ENCODE measurements around the gene UTP14A. TPM values are rescaled to one million over a fixed set of nuclear protein-coding genes. Genes with fewer than 3 reads are reported as not detected.

UTP14A gene
- total RNA-seq, 1 experiment from 2014 or later, result 43.1 TPM

- CTCF ChIA-PET, result no interaction called here
- intact Hi-C loops (cut with micrococcal nuclease; ENCODE audit: unreplicated experiment), result loop anchor here (10.0 kb wide), 1 partner anchor 52 kb away; the partner anchor contains the start of gene BCORL1
- Mint-ChIP-seq H3K9me3 (ENCODE audit: low read depth, unreplicated experiment) (no peaks in the 10 kb centered on the region), H3K36me3 (ENCODE audit: insufficient read depth, unreplicated experiment) (peaks cover 27% of the 10 kb centered on the region), H3K4me1 (ENCODE audit: low read depth, unreplicated experiment) (peaks cover 9% of the 10 kb centered on the region), H3K27me3 (ENCODE audit: unreplicated experiment) (peaks cover 40% of the 10 kb centered on the region), H3K27ac (ENCODE audit: unreplicated experiment) (no peak overlapping the region), H3K4me3 (ENCODE audit: low read depth, unreplicated experiment) (peak overlapping the region; percentile 66)
- DNase-seq, result peak; percentile 15
- BruUV-seq (replicated peaks), result no TSS peak
- TF ChIP-seq CTCF (IDR thresholded peaks at IDR 0.05; ENCODE audit: unreplicated experiment), result no peak
Observed at GRCh38 chrX:129932821-129933321, 26.9 kb downstream of the UTP14A start.

GRCh38 chrX:129933700-129934099, 27.7 kb downstream of the UTP14A start:
- no TSS peak for BruUV-seq (replicated peaks)
- CTCF ChIA-PET, result interaction anchor here (0.7 kb wide), 1 partner anchor 29 kb away, joined by 5 read pairs; no protein-coding TSS in a partner anchor
- intact Hi-C loops (cut with micrococcal nuclease; ENCODE audit: unreplicated experiment), result loop anchor here (10.0 kb wide), 1 partner anchor 51 kb away; the partner anchor contains the start of gene BCORL1

GRCh38 chrX:129934461-129934860, 28.5 kb downstream of the UTP14A start:
- Mint-ChIP-seq H3K4me3 (ENCODE audit: low read depth, unreplicated experiment) (no peak overlapping the region), H3K36me3 (ENCODE audit: insufficient read depth, unreplicated experiment) (peaks cover 18% of the 10 kb centered on the region), H3K9me3 (ENCODE audit: low read depth, unreplicated experiment) (no peaks in the 10 kb centered on the region), H3K27ac (ENCODE audit: unreplicated experiment) (no peak overlapping the region), H3K4me1 (ENCODE audit: low read depth, unreplicated experiment) (peaks cover 9% of the 10 kb centered on the region), H3K27me3 (ENCODE audit: unreplicated experiment) (peaks cover 56% of the 10 kb centered on the region)
- CTCF ChIA-PET, result no interaction called here
- TF ChIP-seq CTCF (IDR thresholded peaks at IDR 0.05; ENCODE audit: unreplicated experiment), result no peak
- no TSS peak for BruUV-seq (replicated peaks)
- DNase-seq, result no peak
- intact Hi-C loops (cut with micrococcal nuclease; ENCODE audit: unreplicated experiment), result loop anchor here (10.0 kb wide), 1 partner anchor 50 kb away; the partner anchor contains the start of gene BCORL1

More at GRCh38 chrX:129933700-129934099, 27.7 kb downstream of the UTP14A start:
- Mint-ChIP-seq H3K4me3 (ENCODE audit: low read depth, unreplicated experiment) (peak overlapping the region; percentile 66), H3K4me1 (ENCODE audit: low read depth, unreplicated experiment) (peaks cover 9% of the 10 kb centered on the region), H3K27ac (ENCODE audit: unreplicated experiment) (no peak overlapping the region), H3K36me3 (ENCODE audit: insufficient read depth, unreplicated experiment) (peaks cover 26% of the 10 kb centered on the region), H3K9me3 (ENCODE audit: low read depth, unreplicated experiment) (no peaks in the 10 kb centered on the region), H3K27me3 (ENCODE audit: unreplicated experiment) (peaks cover 49% of the 10 kb centered on the region)
- TF ChIP-seq CTCF (IDR thresholded peaks at IDR 0.05; ENCODE audit: unreplicated experiment), result no peak
- no peak for DNase-seq

GRCh38 chrX:129934952-129935351, 29.0 kb downstream of the UTP14A start:
- Mint-ChIP-seq H3K4me1 (ENCODE audit: low read depth, unreplicated experiment) (peaks cover 9% of the 10 kb centered on the region), H3K4me3 (ENCODE audit: low read depth, unreplicated experiment) (no peak overlapping the region), H3K36me3 (ENCODE audit: insufficient read depth, unreplicated experiment) (peaks cover 18% of the 10 kb centered on the region), H3K27me3 (ENCODE audit: unreplicated experiment) (peaks cover 61% of the 10 kb centered on the region), H3K27ac (ENCODE audit: unreplicated experiment) (no peak overlapping the region), H3K9me3 (ENCODE audit: low read depth, unreplicated experiment) (no peaks in the 10 kb centered on the region)
- TF ChIP-seq CTCF (IDR thresholded peaks at IDR 0.05; ENCODE audit: unreplicated experiment), result no peak
- BruUV-seq (replicated peaks), result no TSS peak
- no peak for DNase-seq
- CTCF ChIA-PET, result no interaction called here
- intact Hi-C loops (cut with micrococcal nuclease; ENCODE audit: unreplicated experiment), result loop anchor here (10.0 kb wide), 1 partner anchor 50 kb away; the partner anchor contains the start of gene BCORL1
